AG04449 (cell line): ENCODE measurements around the gene GRIA4.

Experiments used
- CTCF ChIA-PET: fragments of 350-600 bp; formaldehyde crosslinking; extraction: SDS; loops from one replicate; lab custom pipeline; 2021; ENCODE audit warnings: antibody characterized with exemption; lab: Yijun Ruan, JAX
- POLR2A ChIA-PET: fragments of 400-600, 350-600 bp; formaldehyde crosslinking; extraction: SDS; loops from one replicate; lab custom pipeline; 2020; ENCODE audit warnings: antibody characterized with exemption, inconsistent platforms; lab: Yijun Ruan, JAX
- DNase-seq: peaks from one replicate; pipeline ENCODE4 v3.0.0-alpha.2; 2010; ENCODE audit warnings: low read depth, low spot score
- H3K4me3 ChIP-seq: 2 replicates; pipeline ENCODE4 v1.5.1; 2011; ENCODE audit warnings: low read depth, mild to moderate bottlenecking, control low read depth, low read length
- CTCF ChIP-seq: IDR thresholded peaks from one replicate; pipeline ENCODE4 v1.5.1; 2011; ENCODE audit warnings: mild to moderate bottlenecking, moderate library complexity, low read length, control low read depth, inconsistent platforms; ENCODE audit not compliant: insufficient read depth; ENCODE audit errors: missing control alignments

GRIA4 gene

DNA sequence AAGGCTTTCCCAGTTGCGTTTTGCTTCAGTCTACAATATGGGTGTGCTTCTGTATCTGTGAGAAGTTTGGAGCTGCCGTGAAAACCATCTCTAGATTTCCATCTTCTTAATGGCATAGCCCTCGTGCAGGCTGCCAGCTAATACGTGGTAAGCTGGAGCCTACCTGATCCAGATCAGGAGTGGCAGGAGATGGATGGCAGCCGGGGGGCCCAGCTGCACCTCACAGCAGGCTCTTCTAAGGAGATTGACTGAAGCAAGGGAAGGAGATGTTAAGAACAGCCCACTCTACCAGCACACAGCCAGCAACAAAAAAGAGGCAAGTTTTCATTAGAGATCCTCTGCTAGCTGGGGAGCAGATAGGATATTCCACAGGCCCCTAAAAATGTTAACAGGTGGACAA lies 296.6 kb downstream of the GRIA4 start:
- no peak for TF ChIP-seq CTCF
- no peak for DNase-seq
- POLR2A ChIA-PET: no interaction called here
- CTCF ChIA-PET: no interaction called here
- H3K4me3 ChIP-seq: no peak overlapping the region

DNA sequence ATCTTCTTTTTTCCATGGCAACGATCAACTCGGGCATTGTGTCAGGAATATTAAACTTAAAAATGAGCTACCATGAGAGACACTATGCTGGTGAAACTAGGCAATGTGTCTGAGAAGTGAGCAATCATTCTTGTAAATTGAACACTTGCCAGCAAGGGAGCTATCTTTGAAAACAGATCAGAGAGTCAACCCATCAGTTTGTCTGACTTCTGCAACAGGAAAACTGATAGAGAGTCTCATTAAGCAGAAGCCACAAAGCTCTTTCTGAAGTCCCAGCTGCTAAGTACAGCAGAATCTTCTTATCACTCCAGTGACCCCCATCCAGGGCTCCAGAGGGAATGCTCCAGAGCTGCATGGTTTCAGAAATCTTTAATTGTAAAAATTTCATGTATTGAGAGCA lies 297.4 kb downstream of the GRIA4 start:
- ChIA-PET POLR2A (no interaction called here), CTCF (no interaction called here)
- H3K4me3 ChIP-seq: no peak overlapping the region
- TF ChIP-seq CTCF: no peak
- DNase-seq: no peak

- TF ChIP-seq CTCF: no peak
- no peak for DNase-seq
- H3K4me3 ChIP-seq: no peak overlapping the region
- ChIA-PET POLR2A (no interaction called here), CTCF (no interaction called here)
Measured at GRCh38 chr11:105910095-105910715, 300.3 kb downstream of the GRIA4 start.

- no peak overlapping the region for H3K4me3 ChIP-seq
- ChIA-PET POLR2A (no interaction called here), CTCF (no interaction called here)
- DNase-seq: no peak
- no peak for TF ChIP-seq CTCF
Measured at GRCh38 chr11:105911454-105911853, 301.6 kb downstream of the GRIA4 start.

GRCh38 chr11:105912666-105913065 lies 302.8 kb downstream of the GRIA4 start:
- ChIA-PET CTCF (no interaction called here), POLR2A (no interaction called here)
- TF ChIP-seq CTCF: no peak
- DNase-seq: no peak
- H3K4me3 ChIP-seq: no peak overlapping the region

- no peak for TF ChIP-seq CTCF
- CTCF ChIA-PET: interaction anchor here (0.8 kb wide), 1 partner anchor 202 kb away, joined by 3 read pairs; no protein-coding TSS in a partner anchor
- DNase-seq: no peak
- H3K4me3 ChIP-seq: no peak overlapping the region
- POLR2A ChIA-PET: no interaction called here
Measured at GRCh38 chr11:105915021-105915420, 305.1 kb downstream of the GRIA4 start.
